Activated B cell treated with CpG ODN at 0.5 μM for 24 hours (primary cell): ENCODE data around the gene MPP1. TPM values are rescaled to one million over a fixed set of nuclear protein-coding genes. Genes with fewer than 3 reads are reported as not detected.

Experiments
- ATAC-seq: fragments of 200-7000 bp; cut with Tn5 transposase; one replicate; pipeline ENCODE4 v1.10.0; 2021; ENCODE audit warnings: low read depth, mild to moderate bottlenecking, moderate library complexity
- CTCF ChIA-PET: fragments of 350-600 bp; sonication (Branson Sonifier 250); formaldehyde crosslinking; loops from one replicate; lab custom pipeline; 2021; ENCODE audit warnings: antibody characterized with exemption; lab: Charles Lee
- POLR2A ChIA-PET: fragments of 350-600 bp; sonication (Branson Sonifier 250); formaldehyde crosslinking; loops from one replicate; lab custom pipeline; 2021; ENCODE audit warnings: antibody characterized with exemption; lab: Charles Lee
- DNase-seq: peaks from one replicate; pipeline ENCODE4 v3.0.0; 2022
- H3K27ac Mint-ChIP-seq: one replicate; pipeline ENCODE4 v1.8.0; 2020; ENCODE audit warnings: mixed read lengths
- H3K27me3 Mint-ChIP-seq: one replicate; pipeline ENCODE4 v1.8.0; 2021; ENCODE audit warnings: mixed read lengths
- H3K36me3 Mint-ChIP-seq: one replicate; pipeline ENCODE4 v1.8.0; 2021; ENCODE audit warnings: low read depth, mixed read lengths
- H3K4me1 Mint-ChIP-seq: one replicate; pipeline ENCODE4 v1.8.0; 2021; ENCODE audit warnings: mixed read lengths
- H3K4me3 Mint-ChIP-seq: one replicate; pipeline ENCODE4 v1.8.0; 2020; ENCODE audit warnings: mild to moderate bottlenecking, mixed read lengths
- H3K9me3 Mint-ChIP-seq: one replicate; pipeline ENCODE4 v1.8.0; 2020; ENCODE audit warnings: mixed read lengths
- intact Hi-C: fragments of 100-400 bp; cut with micrococcal nuclease; formaldehyde crosslinking; loops from one replicate; pipeline ENCODE4 v1.15.1; 2024
- total RNA-seq: library from RNA; stranded (reverse); gene quantifications from 2 replicates; pipeline ENCODE4 v1.2.3, GENCODE V29; 2022
- TF ChIP-seq, protein P1 (sequence below): fragments of 200-600 bp; IDR thresholded peaks from one replicate; pipeline ENCODE4 v1.8.0; 2022; ENCODE audit warnings: antibody characterized with exemption, mild to moderate bottlenecking

Gene MPP1
- total RNA-seq, 1 donor from 2014 or later = 7.2 TPM

DNA sequence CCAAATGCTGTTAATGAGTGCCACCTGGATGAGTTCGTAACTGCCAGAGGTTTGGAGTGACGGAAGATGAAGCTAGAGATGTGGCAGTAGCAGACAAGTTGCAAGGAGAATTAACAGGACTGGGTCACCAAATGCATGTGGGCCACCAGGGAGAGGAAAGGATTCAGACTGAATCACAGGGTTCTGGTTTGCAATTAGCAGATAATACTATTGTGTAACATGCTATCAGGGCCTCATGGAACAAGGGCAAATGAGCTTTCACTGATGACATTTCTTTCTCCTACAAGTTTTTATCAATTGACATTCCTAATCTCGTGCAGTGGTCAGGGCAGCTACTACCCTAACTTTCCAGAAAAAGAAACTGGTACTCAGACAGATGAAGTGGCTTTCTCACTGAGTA is 75.8 kb downstream of the MPP1 start:
- H3K4me1 Mint-ChIP-seq = peaks cover 65% of the 10 kb centered on the region

More for the DNA sequence above, 75.8 kb downstream of the MPP1 start:
- H3K36me3 Mint-ChIP-seq = no peaks in the 10 kb centered on the region
- TF ChIP-seq, protein P1, sequence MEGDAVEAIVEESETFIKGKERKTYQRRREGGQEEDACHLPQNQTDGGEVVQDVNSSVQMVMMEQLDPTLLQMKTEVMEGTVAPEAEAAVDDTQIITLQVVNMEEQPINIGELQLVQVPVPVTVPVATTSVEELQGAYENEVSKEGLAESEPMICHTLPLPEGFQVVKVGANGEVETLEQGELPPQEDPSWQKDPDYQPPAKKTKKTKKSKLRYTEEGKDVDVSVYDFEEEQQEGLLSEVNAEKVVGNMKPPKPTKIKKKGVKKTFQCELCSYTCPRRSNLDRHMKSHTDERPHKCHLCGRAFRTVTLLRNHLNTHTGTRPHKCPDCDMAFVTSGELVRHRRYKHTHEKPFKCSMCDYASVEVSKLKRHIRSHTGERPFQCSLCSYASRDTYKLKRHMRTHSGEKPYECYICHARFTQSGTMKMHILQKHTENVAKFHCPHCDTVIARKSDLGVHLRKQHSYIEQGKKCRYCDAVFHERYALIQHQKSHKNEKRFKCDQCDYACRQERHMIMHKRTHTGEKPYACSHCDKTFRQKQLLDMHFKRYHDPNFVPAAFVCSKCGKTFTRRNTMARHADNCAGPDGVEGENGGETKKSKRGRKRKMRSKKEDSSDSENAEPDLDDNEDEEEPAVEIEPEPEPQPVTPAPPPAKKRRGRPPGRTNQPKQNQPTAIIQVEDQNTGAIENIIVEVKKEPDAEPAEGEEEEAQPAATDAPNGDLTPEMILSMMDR = no peak
- no peaks in the 10 kb centered on the region for H3K27me3 Mint-ChIP-seq
- ChIA-PET CTCF (interaction anchor here (2.1 kb wide), 1 partner anchor 19 kb away, joined by 6 read pairs; no protein-coding TSS in a partner anchor), POLR2A (no interaction called here)
- DNase-seq (no peak), ATAC-seq (no peak)
- no peak overlapping the region for H3K27ac Mint-ChIP-seq
- no peak overlapping the region for H3K4me3 Mint-ChIP-seq
- intact Hi-C loops = no loop called here
- H3K9me3 Mint-ChIP-seq = no peaks in the 10 kb centered on the region

Other genes with a start within 250 kb of the MPP1 start
- not detected in 2 replicates for gene CTAG1A, start 220.4 kb downstream of the MPP1 start, total RNA-seq
- not detected in 2 replicates for gene CTAG1B, start 186.2 kb downstream of the MPP1 start, total RNA-seq
- gene CTAG2, start 151.9 kb downstream of the MPP1 start, total RNA-seq = not detected in 2 replicates
- 7.1 and 7.5 TPM in 2 replicates for gene GAB3, start 54.4 kb downstream of the MPP1 start, total RNA-seq
- gene DKC1, start 42.6 kb downstream of the MPP1 start, total RNA-seq = 93.5 and 105 TPM in 2 replicates
- not detected in 2 replicates for gene SMIM9, start 29.2 kb upstream of the MPP1 start, total RNA-seq
- 26.1 and 30.9 TPM in 2 replicates for gene F8A1, start 80.9 kb upstream of the MPP1 start, total RNA-seq
- 1.1 and 2.0 TPM in 2 replicates for gene F8, start 217.2 kb upstream of the MPP1 start, total RNA-seq
- 62.0 and 67.6 TPM in 2 replicates for gene FUNDC2, start 221.4 kb upstream of the MPP1 start, total RNA-seq